Fibroblast of the aortic adventitia (primary cell): ENCODE measurements around the gene ABCC10. TPM values are rescaled to one million over a fixed set of nuclear protein-coding genes. Genes with fewer than 3 reads are reported as not detected.
"Not testable (repeated sequence)": the region's sequence is repeated elsewhere in the genome, so short reads cannot be mapped to it uniquely, and the experiment has no call there.

Experiments
- DNase-seq: peaks from one replicate; pipeline ENCODE4 v3.0.0-alpha.2; 2010; ENCODE audit warnings: low read depth
- H3K4me3 ChIP-seq: 2 replicates; pipeline ENCODE4 v1.5.1; 2011; ENCODE audit warnings: low read depth, mild to moderate bottlenecking, control low read depth, low read length, moderate library complexity
- CTCF ChIP-seq: IDR thresholded peaks from 2 replicates; pipeline ENCODE4 v1.5.1; 2011; ENCODE audit warnings: mild to moderate bottlenecking, low read length, control low read depth, inconsistent platforms; ENCODE audit not compliant: insufficient read depth
- total RNA-seq: library from RNA; depleted of rRNA; stranded (reverse); fragments of >200 nt; gene quantifications from 2 replicates; pipeline ENCODE4 v1.2.3, GENCODE V29; 2012; ENCODE audit warnings: low replicate concordance

The ABCC10 gene
- total RNA-seq, 1 donor: 25.8 TPM

GRCh38 chr6:43396408-43397149 lies 30.8 kb upstream of the ABCC10 start:
- no peak for DNase-seq
- no peak overlapping the region for H3K4me3 ChIP-seq
- no peak for TF ChIP-seq CTCF

- DNase-seq: no peak
- H3K4me3 ChIP-seq: no peak overlapping the region
- no peak for TF ChIP-seq CTCF
Observed at GRCh38 chr6:43399932-43400487, 27.3 kb upstream of the ABCC10 start.

- no peak for DNase-seq
Observed at GRCh38 chr6:43401730-43402129, 25.6 kb upstream of the ABCC10 start.

GRCh38 chr6:43402820-43403219 lies 24.5 kb upstream of the ABCC10 start:
- TF ChIP-seq CTCF: no peak
- H3K4me3 ChIP-seq: no peak overlapping the region
- no peak for DNase-seq

More at GRCh38 chr6:43401730-43402129, 25.6 kb upstream of the ABCC10 start:
- H3K4me3 ChIP-seq: no peak overlapping the region
- no peak for TF ChIP-seq CTCF

- TF ChIP-seq CTCF: no peak
- H3K4me3 ChIP-seq: no peak overlapping the region
- peak; percentile 22 for DNase-seq
Observed at GRCh38 chr6:43405354-43405753, 22.0 kb upstream of the ABCC10 start.

GRCh38 chr6:43407296-43407695 lies 20.0 kb upstream of the ABCC10 start:
- TF ChIP-seq CTCF: no peak
- no peak for DNase-seq
- no peak overlapping the region for H3K4me3 ChIP-seq

- no peak overlapping the region for H3K4me3 ChIP-seq
- no peak for TF ChIP-seq CTCF
- DNase-seq: no peak
Observed at GRCh38 chr6:43408259-43408658, 19.1 kb upstream of the ABCC10 start.

- not testable (repeated sequence) for DNase-seq, H3K4me3 ChIP-seq
Observed at GRCh38 chr6:43410776-43411175, 16.6 kb upstream of the ABCC10 start.
